CD14-positive monocyte (primary cell): Measurements from ENCODE around the gene TBX2. TPM values are rescaled to one million over a fixed set of nuclear protein-coding genes. Genes with fewer than 3 reads are reported as not detected.
A peak's percentile ranks its signal among the peaks of the same experiment; 100 is the strongest.

Experiments
- DNase-seq, 3 donors: peaks; one replicate each; pipeline ENCODE4 v3.0.0-alpha.2; 2011 to 2022
- H2AFZ ChIP-seq: 2 replicates; pipeline ENCODE4 v1.6.0; 2012; ENCODE audit warnings: mild to moderate bottlenecking, low read depth, low read length, inconsistent platforms; ENCODE audit not compliant: insufficient read depth, poor library complexity, severe bottlenecking
- H3K27ac ChIP-seq, 2 donors: 1 replicate in 1 of 2; 2 replicates in 1 of 2; pipeline ENCODE4 v1.5.1; 2012 to 2013; ENCODE audit warnings: low read length in 2 of 2, control low read depth in 1 of 2, inconsistent platforms in 1 of 2, low read depth in 1 of 2, mild to moderate bottlenecking in 1 of 2
- H3K27me3 ChIP-seq, 2 donors: one replicate each; pipeline versions ENCODE4 v1.6.0 to v1.6.1; 2011 to 2013; ENCODE audit warnings: low read length in 2 of 2; ENCODE audit not compliant: control insufficient read depth in 2 of 2, insufficient read depth in 2 of 2
- H3K36me3 ChIP-seq, 2 donors: replicated peaks in 1 of 2; 1 replicate in 1 of 2; 2 replicates in 1 of 2; pipeline versions ENCODE4 v1.5.1 to v1.6.1; 2012 to 2013; ENCODE audit warnings: low read length in 2 of 2, control low read depth in 1 of 2, inconsistent platforms in 1 of 2, mild to moderate bottlenecking in 1 of 2; ENCODE audit not compliant: insufficient read depth in 2 of 2, control insufficient read depth in 1 of 2
- H3K4me1 ChIP-seq, 2 donors: 1 replicate in 1 of 2; 2 replicates in 1 of 2; pipeline versions ENCODE4 v1.5.1 to v1.6.1; 2012 to 2013; ENCODE audit warnings: low read length in 2 of 2, control low read depth in 1 of 2, inconsistent platforms in 1 of 2, mild to moderate bottlenecking in 1 of 2, moderate library complexity in 1 of 2; ENCODE audit not compliant: insufficient read depth in 2 of 2, control insufficient read depth in 1 of 2
- H3K4me2 ChIP-seq: replicated peaks from 2 replicates; pipeline ENCODE3; 2012; ENCODE audit warnings: low read length, moderate library complexity, mild to moderate bottlenecking; ENCODE audit not compliant: poor library complexity, severe bottlenecking; ENCODE audit errors: extremely low read depth
- H3K4me3 ChIP-seq, 3 experiments: fragments of 200-600 bp in 1 of 3; sonication (generic) in 1 of 3; replicated peaks in 1 of 3; 1 replicate in 2 of 3; 2 replicates in 1 of 3; pipeline ENCODE4 v1.5.1; 2011 to 2013; ENCODE audit warnings: low read length in 3 of 3, mild to moderate bottlenecking in 3 of 3, control low read depth in 2 of 3, low read depth in 2 of 3, inconsistent platforms in 1 of 3, moderate library complexity in 1 of 3
- H3K79me2 ChIP-seq: 2 replicates; pipeline ENCODE4 v1.6.0; 2012; ENCODE audit warnings: mild to moderate bottlenecking, control low read depth, inconsistent platforms, low read length, moderate library complexity; ENCODE audit not compliant: insufficient read depth
- H3K9ac ChIP-seq: 2 replicates; pipeline ENCODE4 v1.6.0; 2017; ENCODE audit warnings: low read length, mild to moderate bottlenecking; ENCODE audit not compliant: insufficient read depth, poor library complexity, severe bottlenecking
- H3K9me3 ChIP-seq, 2 donors: replicated peaks in 1 of 2; 1 replicate in 1 of 2; 2 replicates in 1 of 2; pipeline versions ENCODE4 v1.5.1 to v1.6.1; 2012 to 2013; ENCODE audit warnings: low read length in 2 of 2, control low read depth in 1 of 2; ENCODE audit not compliant: control insufficient read depth in 1 of 2, insufficient read depth in 1 of 2
- H4K20me1 ChIP-seq: 2 replicates; pipeline ENCODE4 v1.6.0; 2012; ENCODE audit warnings: mild to moderate bottlenecking, low read length, control low read depth, moderate library complexity; ENCODE audit not compliant: insufficient read depth
- H3K27ac Mint-ChIP-seq, 7 donors: one replicate each; pipeline ENCODE4 v1.8.0; 2020; ENCODE audit warnings: mild to moderate bottlenecking in 7 of 7, mixed read lengths in 7 of 7, moderate library complexity in 6 of 7, inconsistent platforms in 2 of 7
- H3K27me3 Mint-ChIP-seq, 3 donors: one replicate each; pipeline ENCODE4 v1.8.0; 2021 to 2022; ENCODE audit warnings: low read depth in 3 of 3, mild to moderate bottlenecking in 3 of 3, mixed read lengths in 3 of 3, moderate library complexity in 3 of 3, inconsistent platforms in 1 of 3
- H3K36me3 Mint-ChIP-seq, 2 donors: one replicate each; pipeline ENCODE4 v1.8.0; 2020; ENCODE audit warnings: mixed read lengths in 2 of 2, inconsistent platforms in 1 of 2, mild to moderate bottlenecking in 1 of 2
- H3K4me1 Mint-ChIP-seq: one replicate; pipeline ENCODE4 v1.8.0; 2020; ENCODE audit warnings: mild to moderate bottlenecking, mixed read lengths
- H3K4me3 Mint-ChIP-seq, 2 donors: one replicate each; pipeline ENCODE4 v1.8.0; 2020; ENCODE audit warnings: mild to moderate bottlenecking in 2 of 2, mixed read lengths in 2 of 2, moderate library complexity in 1 of 2
- H3K9me3 Mint-ChIP-seq, 7 donors: one replicate each; pipeline ENCODE4 v1.8.0; 2020 to 2022; ENCODE audit warnings: mixed read lengths in 7 of 7, mild to moderate bottlenecking in 6 of 7, moderate library complexity in 6 of 7, inconsistent platforms in 2 of 7
- CTCF ChIP-seq: fragments of 200-600 bp; IDR thresholded peaks from one replicate; pipeline ENCODE4 v1.8.0; 2022; ENCODE audit warnings: antibody characterized with exemption, mild to moderate bottlenecking
- WGBS: methylation state at CpG from one replicate; pipeline ENCODE4 v1.1.5; 2013; ENCODE audit warnings: missing lambda C conversion rate; ENCODE audit not compliant: insufficient coverage; 5-methylcytosine and 5-hydroxymethylcytosine counted together
- intact Hi-C, 2 donors: fragments of 100-400 bp; cut with micrococcal nuclease; formaldehyde crosslinking; loops; one replicate each; pipeline versions ENCODE4 v1.15.0 to v1.15.1; 2023
- polyA plus RNA-seq, 3 donors: library from polyadenylated mRNA; depleted of rRNA in 1 of 3; unstranded in 2 of 3; stranded (reverse) in 1 of 3; fragments of 300-500 nt in 2 of 3; fragments of >200 nt in 1 of 3; fragmentation: Illumina TruSeq in 2 of 3; gene quantifications; 1 replicate in 2 of 3; 2 replicates in 1 of 3; pipeline ENCODE4 v1.2.3, GENCODE V29; 2012 to 2021

The TBX2 gene
- polyA plus RNA-seq, 3 donors = 0.03 TPM; not detected in 2

GRCh38 chr17:61456688-61457225, 57.1 kb downstream of the TBX2 start:
- Histone ChIP-seq H3K27ac (no peak overlapping the region), H2AFZ (no peak overlapping the region), H3K4me1 (peaks cover 8 to 9% of the 10 kb centered on the region in 2 donors), H3K79me2 (no peaks in the 10 kb centered on the region), H3K4me2 (peak overlapping the region; percentile 15), H3K36me3 (no peaks in the 10 kb centered on the region), H3K4me3 (no peak overlapping the region), H3K27me3 (peaks cover 93 to 99% of the 10 kb centered on the region in 2 donors), H4K20me1 (no peaks in the 10 kb centered on the region), H3K9ac (no peak overlapping the region), H3K9me3 (peaks cover 6 to 48% of the 10 kb centered on the region in 2 donors)
- TF ChIP-seq CTCF = no peak
- 8% methylated on average over 44 of the region's 45 CpGs for WGBS
- H3K9me3 Mint-ChIP-seq = peaks cover 0 to 41% (median 20%) of the 10 kb centered on the region in 7 donors
- DNase-seq = no peak
- H3K4me1 Mint-ChIP-seq = peaks cover 37% of the 10 kb centered on the region
- peak overlapping the region in 1 of 2 donors; percentile 89 for H3K4me3 Mint-ChIP-seq
- intact Hi-C loops = no loop called here
- no peak overlapping the region for H3K27ac Mint-ChIP-seq
- peaks cover 89 to 98% (median 96%) of the 10 kb centered on the region in 3 donors for H3K27me3 Mint-ChIP-seq
- H3K36me3 Mint-ChIP-seq = peaks cover 8 to 13% of the 10 kb centered on the region in 2 donors

- intact Hi-C loops = no loop called here
- H3K36me3 ChIP-seq = no peaks in the 10 kb centered on the region
- H3K27me3 ChIP-seq = peaks cover 92 to 99% of the 10 kb centered on the region in 2 donors
- no peaks in the 10 kb centered on the region for H3K79me2 ChIP-seq
- 2% methylated on average over 34 of the region's 39 CpGs for WGBS
- Mint-ChIP-seq H3K27ac (no peak overlapping the region), H3K4me3 (peak overlapping the region in 1 of 2 donors; percentile 89), H3K9me3 (peaks cover 0 to 41% (median 20%) of the 10 kb centered on the region in 7 donors), H3K27me3 (peaks cover 92 to 98% (median 96%) of the 10 kb centered on the region in 3 donors), H3K36me3 (peaks cover 7 to 13% of the 10 kb centered on the region in 2 donors), H3K4me1 (peaks cover 37% of the 10 kb centered on the region)
- no peak overlapping the region for H3K4me3 ChIP-seq
- no peak overlapping the region for H3K27ac ChIP-seq
- no peak overlapping the region for H2AFZ ChIP-seq
- no peak overlapping the region for H3K9ac ChIP-seq
- no peaks in the 10 kb centered on the region for H4K20me1 ChIP-seq
- peaks cover 6 to 53% of the 10 kb centered on the region in 2 donors for H3K9me3 ChIP-seq
- H3K4me1 ChIP-seq = peaks cover 3 to 8% of the 10 kb centered on the region in 2 donors
- no peak for DNase-seq
- no peak for TF ChIP-seq CTCF
- H3K4me2 ChIP-seq = peak overlapping the region; percentile 15
Measured at GRCh38 chr17:61457226-61457983, 57.8 kb downstream of the TBX2 start.
